DMS79 (cell line): ENCODE results near the gene THSD1.

Experiments used
- DNase-seq: peaks from one replicate; lab custom pipeline; 2025; lab: John Stamatoyannopoulos, UW

The THSD1 gene

GRCh38 chr13:52405767-52406494 is at the start of gene THSD1:
THSD1 (minus strand) TSS chr13:52406172; CDS start chr13:52402600, 3,572 bp downstream.
- no peak for DNase-seq

- DNase-seq = peak; percentile 22
Measured at GRCh38 chr13:52455677-52456041, 49.7 kb upstream of the THSD1 start.

- peak; percentile 80 for DNase-seq
Measured at GRCh38 chr13:52454820-52455676, 49.1 kb upstream of the THSD1 start, which contains the start of gene CKAP2. CKAP2 (plus strand) TSS chr13:52455478; CDS start chr13:52455557, 79 bp downstream.

- peak; percentile 57 for DNase-seq
Measured at GRCh38 chr13:52454459-52454819, 48.5 kb upstream of the THSD1 start.

- DNase-seq = no peak
Measured at GRCh38 chr13:52452470-52452869, 46.5 kb upstream of the THSD1 start.

GRCh38 chr13:52451135-52451804 is 45.3 kb upstream of the THSD1 start:
- no peak for DNase-seq

- no peak for DNase-seq
Measured at GRCh38 chr13:52450793-52451116, 44.8 kb upstream of the THSD1 start.

GRCh38 chr13:52450012-52450792 is 44.2 kb upstream of the THSD1 start, which contains the start of gene VPS36:
VPS36 (minus strand) TSS chr13:52450634; CDS start chr13:52450594, 40 bp downstream.
- peak; percentile 76 for DNase-seq

GRCh38 chr13:52449331-52450011 is 43.5 kb upstream of the THSD1 start:
- DNase-seq = no peak

GRCh38 chr13:52447815-52448552 is 42.0 kb upstream of the THSD1 start:
- DNase-seq = no peak

- no peak for DNase-seq
Measured at GRCh38 chr13:52447354-52447753, 41.4 kb upstream of the THSD1 start.

GRCh38 chr13:52446265-52446664 is 40.3 kb upstream of the THSD1 start:
- DNase-seq = no peak

- no peak for DNase-seq
Measured at GRCh38 chr13:52432456-52432855, 26.5 kb upstream of the THSD1 start.

- no peak for DNase-seq
Measured at GRCh38 chr13:52428295-52428694, 22.3 kb upstream of the THSD1 start.

GRCh38 chr13:52421216-52421615 is 15.2 kb upstream of the THSD1 start:
- no peak for DNase-seq

GRCh38 chr13:52419080-52419479 is 13.1 kb upstream of the THSD1 start:
- no peak for DNase-seq

GRCh38 chr13:52414963-52415362 is 9.0 kb upstream of the THSD1 start:
- DNase-seq = no peak

GRCh38 chr13:52414051-52414450 is 8.1 kb upstream of the THSD1 start:
- no peak for DNase-seq

- no peak for DNase-seq
Measured at GRCh38 chr13:52412128-52412527, 6.2 kb upstream of the THSD1 start.

GRCh38 chr13:52411629-52412028 is 5.7 kb upstream of the THSD1 start:
- DNase-seq = no peak
